HCT116 (cell line): ENCODE results near the gene CNTNAP3B. TPM values are rescaled to one million over a fixed set of nuclear protein-coding genes. Genes with fewer than 3 reads are reported as not detected.
"Not testable (repeated sequence)": the region's sequence is repeated elsewhere in the genome, so short reads cannot be mapped to it uniquely, and the experiment has no call there.

ENCODE experiments used
- ATAC-seq: fragments of 200-7000 bp; cut with Tn5 transposase; 2 replicates; pipeline ENCODE4 v1.9.1; 2020; ENCODE audit warnings: mild to moderate bottlenecking, moderate library complexity
- BruUV-seq: library from RNA; stranded (reverse); fragments of 400-500 nt; replicated peaks from 2 replicates; lab custom pipeline; 2021; lab: Mats Ljungman, UMichigan
- CTCF ChIA-PET: fragments of 300-600 bp; sonication (Branson Sonifier 250); formaldehyde crosslinking; loops from one replicate; lab custom pipeline; 2021; ENCODE audit warnings: antibody characterized with exemption; lab: Charles Lee
- POLR2A ChIA-PET: fragments of 300-600, 350-600 bp; sonication (Branson Sonifier 250); formaldehyde crosslinking; loops from one replicate; lab custom pipeline; 2021; ENCODE audit warnings: antibody characterized with exemption; lab: Charles Lee
- RAD21 ChIA-PET, 2 experiments: fragments of 300-600 bp; sonication (Branson Sonifier 250); formaldehyde crosslinking; loops; one replicate each; lab custom pipeline; 2023; ENCODE audit warnings: low total read pairs in 2 of 2; ENCODE audit not compliant: uncharacterized antibody in 2 of 2, unreplicated experiment in 2 of 2, low non-redundant PET in 1 of 2; lab: Charles Lee
- DNase-seq: peaks from one replicate; pipeline ENCODE4 v3.0.0-alpha.2; 2010; ENCODE audit warnings: low read depth, low spot score
- H2AFZ ChIP-seq: fragments of 200-600 bp; shearing (Covaris generic), sonication (generic); 2 replicates; pipeline ENCODE4 v1.6.1; 2017; ENCODE audit warnings: low read depth, mixed run types, mixed read lengths, antibody characterized with exemption, low read length; ENCODE audit not compliant: poor library complexity, severe bottlenecking
- H3K27ac ChIP-seq: 2 replicates; pipeline ENCODE4 v1.5.1; 2012; ENCODE audit warnings: low read depth, low read length
- H3K27me3 ChIP-seq: fragments of 200-600 bp; sonication (generic); 2 replicates; pipeline ENCODE4 v1.6.1; 2016; ENCODE audit warnings: mixed run types, low read length, mixed read lengths; ENCODE audit not compliant: insufficient read depth
- H3K36me3 ChIP-seq, 2 experiments: fragments of 200-500 bp in 1 of 2; fragments of 200-600 bp in 1 of 2; sonication (Bioruptor generic) in 1 of 2; sonication (generic) in 1 of 2; 2 replicates each; pipeline versions ENCODE4 v1.5.1 to v1.6.1; 2014 to 2016; ENCODE audit warnings: low read length in 2 of 2, inconsistent platforms in 1 of 2, mixed read lengths in 1 of 2, mixed run types in 1 of 2; ENCODE audit not compliant: insufficient read depth in 2 of 2, control insufficient read depth in 1 of 2
- H3K4me1 ChIP-seq, 2 experiments: fragments of 200-600 bp in 1 of 2; sonication (generic) in 1 of 2; 2 replicates each; pipeline versions ENCODE4 v1.5.1 to v1.6.1; 2012 to 2017; ENCODE audit warnings: low read length in 2 of 2, inconsistent platforms in 1 of 2, mild to moderate bottlenecking in 1 of 2, mixed read lengths in 1 of 2, mixed run types in 1 of 2, moderate library complexity in 1 of 2; ENCODE audit not compliant: insufficient read depth in 2 of 2, control insufficient read depth in 1 of 2
- H3K4me2 ChIP-seq: fragments of 200-600 bp; sonication (generic); 2 replicates; pipeline ENCODE4 v1.6.1; 2017; ENCODE audit warnings: mixed run types, low read length, mixed read lengths
- H3K4me3 ChIP-seq, 2 experiments: fragments of 200-600 bp in 1 of 2; sonication (generic) in 1 of 2; replicated peaks in 1 of 2; 2 replicates each; pipeline ENCODE4 v1.5.1; 2011 to 2016; ENCODE audit warnings: low read length in 2 of 2, control low read depth in 1 of 2, low read depth in 1 of 2, mild to moderate bottlenecking in 1 of 2, mixed read lengths in 1 of 2, mixed run types in 1 of 2
- H3K79me2 ChIP-seq: fragments of 200-600 bp; sonication (generic); 2 replicates; pipeline ENCODE4 v1.6.1; 2017; ENCODE audit warnings: mild to moderate bottlenecking, mixed run types, low read length, moderate library complexity, mixed read lengths; ENCODE audit not compliant: insufficient read depth
- H3K9ac ChIP-seq: fragments of 200-600 bp; sonication (generic); 2 replicates; pipeline ENCODE4 v1.6.1; 2016; ENCODE audit warnings: low read length, mixed read lengths
- H3K9me2 ChIP-seq: fragments of 200-600 bp; sonication (generic), shearing (Covaris generic); 2 replicates; pipeline ENCODE4 v1.6.1; 2017; ENCODE audit warnings: mixed run types, mild to moderate bottlenecking, moderate library complexity; ENCODE audit not compliant: insufficient read depth
- H3K9me3 ChIP-seq, 2 experiments: fragments of 200-500 bp in 1 of 2; fragments of 200-600 bp in 1 of 2; sonication (Bioruptor generic) in 1 of 2; sonication (generic) in 1 of 2; 2 replicates each; pipeline ENCODE4 v1.6.1; 2014 to 2017; ENCODE audit warnings: low read length in 2 of 2, mixed read lengths in 2 of 2, inconsistent platforms in 1 of 2, low read depth in 1 of 2, mild to moderate bottlenecking in 1 of 2, mixed run types in 1 of 2, moderate library complexity in 1 of 2; ENCODE audit not compliant: control insufficient read depth in 1 of 2, insufficient read depth in 1 of 2
- H4K20me1 ChIP-seq: fragments of 200-600 bp; sonication (generic), shearing (Covaris generic); 2 replicates; pipeline ENCODE4 v1.6.1; 2017; ENCODE audit warnings: mixed run types, mild to moderate bottlenecking, moderate library complexity; ENCODE audit not compliant: insufficient read depth
- intact Hi-C: fragments of 100-400 bp; cut with micrococcal nuclease; formaldehyde crosslinking; loops from 2 replicates; pipeline ENCODE4 v1.10.0; 2022
- total RNA-seq: library from RNA; stranded (reverse); gene quantifications from one replicate; pipeline ENCODE4 v1.2.1, GENCODE V29; 2021; ENCODE audit not compliant: unreplicated experiment

CNTNAP3B gene
- total RNA-seq, 1 experiment from 2014 or later = 24.3 TPM

- H4K20me1 ChIP-seq, RAD21 ChIA-PET, H3K36me3 ChIP-seq, H3K4me1 ChIP-seq, H3K9me2 ChIP-seq, intact Hi-C loops, DNase-seq, H3K79me2 ChIP-seq, H3K27me3 ChIP-seq, H3K9me3 ChIP-seq, H3K4me3 ChIP-seq, BruUV-seq, CTCF ChIA-PET, ATAC-seq, H3K9ac ChIP-seq, POLR2A ChIA-PET, H2AFZ ChIP-seq, H3K27ac ChIP-seq, H3K4me2 ChIP-seq: not testable (repeated sequence)
These were observed 44.7 kb downstream of the CNTNAP3B start for GRCh38 chr9:42084559-42084952.

- BruUV-seq, H2AFZ ChIP-seq, H3K79me2 ChIP-seq, CTCF ChIA-PET, H3K4me1 ChIP-seq, H3K9me2 ChIP-seq, H3K4me2 ChIP-seq, H3K27me3 ChIP-seq, H3K27ac ChIP-seq, DNase-seq, intact Hi-C loops, RAD21 ChIA-PET, H3K9me3 ChIP-seq, POLR2A ChIA-PET, H4K20me1 ChIP-seq, ATAC-seq, H3K9ac ChIP-seq, H3K36me3 ChIP-seq, H3K4me3 ChIP-seq: not testable (repeated sequence)
These were observed 45.2 kb downstream of the CNTNAP3B start for GRCh38 chr9:42083877-42084558.

GRCh38 chr9:42080376-42080775, 48.9 kb downstream of the CNTNAP3B start:
- H3K4me3 ChIP-seq, RAD21 ChIA-PET, H3K9me3 ChIP-seq, BruUV-seq, H3K27ac ChIP-seq, H3K27me3 ChIP-seq, intact Hi-C loops, H3K79me2 ChIP-seq, H3K9ac ChIP-seq, H3K9me2 ChIP-seq, H3K4me2 ChIP-seq, ATAC-seq, H3K4me1 ChIP-seq, POLR2A ChIA-PET, H4K20me1 ChIP-seq, H2AFZ ChIP-seq, CTCF ChIA-PET, H3K36me3 ChIP-seq, DNase-seq: not testable (repeated sequence)

GRCh38 chr9:42074868-42075267, 54.4 kb downstream of the CNTNAP3B start:
- H3K9ac ChIP-seq, BruUV-seq, H3K79me2 ChIP-seq, H3K27ac ChIP-seq, CTCF ChIA-PET, DNase-seq, H3K4me2 ChIP-seq, H3K36me3 ChIP-seq, H2AFZ ChIP-seq, H3K9me2 ChIP-seq, H3K4me1 ChIP-seq, H3K27me3 ChIP-seq, intact Hi-C loops, H3K9me3 ChIP-seq, ATAC-seq, H4K20me1 ChIP-seq, POLR2A ChIA-PET, H3K4me3 ChIP-seq, RAD21 ChIA-PET: not testable (repeated sequence)
